ENCODE data around the gene DNAAF1. TPM values are rescaled to one million over a fixed set of nuclear protein-coding genes. Genes with fewer than 3 reads are reported as not detected.

Gene DNAAF1
- total RNA-seq, 1 donor, result 0.09 TPM

DNA sequence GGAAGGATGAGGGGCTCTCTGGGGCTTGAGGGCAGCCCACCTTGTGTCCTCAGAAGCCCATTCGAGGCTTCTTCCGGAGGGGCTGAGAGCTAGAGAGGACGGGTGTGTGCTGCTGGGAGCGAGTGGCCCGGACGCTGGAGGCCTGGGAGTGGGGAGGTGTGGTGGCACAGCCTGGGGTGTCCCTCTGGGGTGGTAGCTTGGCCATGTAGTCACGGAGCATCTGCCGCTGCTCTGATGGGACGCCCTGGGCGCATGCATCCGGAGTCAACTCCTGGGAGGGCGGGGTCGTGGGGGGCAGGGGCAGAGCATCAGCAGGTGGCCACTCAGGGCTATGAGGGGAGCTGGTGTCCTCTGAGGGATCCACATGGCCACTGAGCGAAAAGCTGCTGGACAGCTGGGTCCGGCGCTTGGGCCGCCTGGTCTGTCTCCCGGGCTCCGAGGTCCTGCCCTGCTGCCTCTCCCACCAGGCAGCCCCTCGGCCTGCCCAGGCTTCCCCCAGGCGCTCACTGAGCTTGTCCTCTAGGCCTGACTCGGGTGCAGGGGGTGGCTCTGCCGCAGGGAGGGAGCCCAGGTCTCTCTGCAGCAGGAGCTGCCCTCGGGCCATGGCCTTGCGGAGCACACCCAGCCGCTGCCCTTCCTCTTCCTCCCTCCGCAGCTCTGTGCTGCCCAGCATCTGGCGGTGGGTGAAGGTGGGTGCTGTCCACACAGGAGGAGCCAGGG is 33.9 kb downstream of the DNAAF1 start:
- H3K4me3 ChIP-seq (ENCODE audit: low read depth, low read length), result no peak overlapping the region
- TF ChIP-seq CTCF (IDR thresholded peaks at IDR 0.05; ENCODE audit: insufficient read depth, low read length), result no peak
- DNase-seq (ENCODE audit: low read depth), result no peak

DNA sequence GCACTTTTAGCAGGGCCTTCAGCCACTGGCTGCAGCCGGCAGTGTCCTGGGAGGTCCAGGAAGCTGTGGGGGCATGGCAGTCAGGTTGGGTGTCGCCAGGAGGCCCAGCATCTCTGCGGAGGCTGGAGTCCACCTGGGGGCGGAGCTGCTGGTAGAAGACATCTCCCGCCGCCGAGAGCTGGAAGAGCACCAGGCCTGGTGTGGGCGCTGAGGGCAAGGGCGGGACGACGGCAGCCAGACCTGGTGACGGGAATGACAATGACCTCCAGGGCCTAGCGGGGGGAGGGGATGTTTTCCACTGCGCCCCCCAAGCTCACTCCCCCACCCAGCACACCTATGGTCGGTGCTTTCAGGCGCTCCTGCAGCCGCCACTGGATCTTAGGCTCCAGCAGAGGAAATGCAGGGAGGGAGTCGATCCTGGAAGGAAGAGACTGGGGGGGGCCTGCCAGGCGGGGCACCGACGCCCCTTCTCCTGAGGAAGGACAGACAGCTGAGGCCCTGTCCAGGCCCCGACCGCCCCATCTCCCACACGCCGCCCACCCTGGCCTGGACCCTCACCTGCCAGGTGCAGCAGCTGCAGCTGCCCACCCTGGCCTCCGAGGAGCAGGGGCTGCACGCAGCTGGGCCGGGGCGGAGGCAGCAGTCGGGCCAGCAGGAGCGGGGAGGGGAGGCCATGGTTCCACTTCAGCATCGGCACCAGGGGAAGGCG is 34.7 kb downstream of the DNAAF1 start:
- H3K4me3 ChIP-seq (ENCODE audit: low read depth, low read length), result no peak overlapping the region
- no peak for TF ChIP-seq CTCF (IDR thresholded peaks at IDR 0.05; ENCODE audit: insufficient read depth, low read length)
- no peak for DNase-seq (ENCODE audit: low read depth)

GRCh38 chr16:84180519-84181140 is 35.5 kb downstream of the DNAAF1 start:
- H3K4me3 ChIP-seq (ENCODE audit: low read depth, low read length), result no peak overlapping the region
- TF ChIP-seq CTCF (IDR thresholded peaks at IDR 0.05; ENCODE audit: insufficient read depth, low read length), result no peak
- DNase-seq (ENCODE audit: low read depth), result no peak

- no peak overlapping the region for H3K4me3 ChIP-seq (ENCODE audit: low read depth, low read length)
- no peak for TF ChIP-seq CTCF (IDR thresholded peaks at IDR 0.05; ENCODE audit: insufficient read depth, low read length)
- DNase-seq (ENCODE audit: low read depth), result no peak
Observed at GRCh38 chr16:84181144-84181915, 36.2 kb downstream of the DNAAF1 start.

- no peak for TF ChIP-seq CTCF (IDR thresholded peaks at IDR 0.05; ENCODE audit: insufficient read depth, low read length)
- DNase-seq (ENCODE audit: low read depth), result no peak
- H3K4me3 ChIP-seq (ENCODE audit: low read depth, low read length), result no peak overlapping the region
Observed at GRCh38 chr16:84182104-84182503, 37.0 kb downstream of the DNAAF1 start.

DNA sequence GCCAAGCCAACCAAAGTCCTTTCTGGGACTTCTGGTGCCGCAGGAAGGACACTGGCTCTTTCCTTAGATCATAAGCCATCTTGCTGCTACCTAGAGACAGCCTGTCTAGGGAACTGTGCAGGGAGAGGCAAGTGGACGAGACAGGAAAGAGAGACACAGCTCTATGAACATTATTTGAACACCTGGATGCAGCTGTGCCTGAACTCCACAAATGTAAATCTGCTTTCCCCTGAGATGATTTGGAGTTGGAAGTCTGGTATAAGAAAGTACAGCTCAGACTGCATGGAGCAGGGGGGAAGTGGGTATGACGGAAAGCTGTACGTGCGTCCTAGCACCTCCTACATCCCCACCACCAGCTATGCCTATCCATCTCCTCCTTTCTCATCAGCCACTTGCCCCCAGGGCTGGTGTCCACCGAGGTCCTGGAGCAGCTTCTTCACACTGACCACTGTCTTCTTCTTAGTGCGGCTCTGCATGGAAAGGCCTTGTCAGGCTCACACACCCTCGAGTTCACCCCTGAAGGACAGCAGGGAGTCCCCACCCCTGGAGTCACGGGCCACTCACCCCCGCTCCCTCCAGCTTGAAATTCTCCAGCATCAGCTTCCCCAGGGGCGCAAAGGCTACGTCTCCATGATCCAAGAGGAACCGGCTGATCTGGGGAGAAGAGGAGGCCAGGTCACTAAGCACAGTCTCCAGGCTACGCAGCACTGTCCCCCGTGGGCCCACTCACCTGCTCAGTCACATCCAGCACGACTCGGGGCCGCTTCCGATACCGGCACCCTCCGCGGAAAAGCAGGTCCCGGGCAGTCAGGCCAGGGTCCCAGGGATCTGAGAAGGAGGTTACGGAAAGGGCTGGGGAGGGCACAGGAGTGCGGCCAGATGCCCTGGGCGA is 37.8 kb downstream of the DNAAF1 start:
- DNase-seq (ENCODE audit: low read depth), result no peak
- H3K4me3 ChIP-seq (ENCODE audit: low read depth, low read length), result no peak overlapping the region
- TF ChIP-seq CTCF (IDR thresholded peaks at IDR 0.05; ENCODE audit: insufficient read depth, low read length), result no peak

All from fibroblast of the aortic adventitia (primary cell).